ENCODE measurements around the gene UGCG. TPM values are rescaled to one million over a fixed set of nuclear protein-coding genes. Genes with fewer than 3 reads are reported as not detected.
"Not testable (repeated sequence)": the region's sequence is repeated elsewhere in the genome, so short reads cannot be mapped to it uniquely, and the experiment has no call there.

The UGCG gene
- total RNA-seq, 1 donor from 2014 or later = 33.1 TPM

GRCh38 chr9:111900151-111900857 is 3.7 kb downstream of the UGCG start:
- H3K4me3 ChIP-seq = peak overlapping the region in 1 of 2 donors; percentile 99

DNA sequence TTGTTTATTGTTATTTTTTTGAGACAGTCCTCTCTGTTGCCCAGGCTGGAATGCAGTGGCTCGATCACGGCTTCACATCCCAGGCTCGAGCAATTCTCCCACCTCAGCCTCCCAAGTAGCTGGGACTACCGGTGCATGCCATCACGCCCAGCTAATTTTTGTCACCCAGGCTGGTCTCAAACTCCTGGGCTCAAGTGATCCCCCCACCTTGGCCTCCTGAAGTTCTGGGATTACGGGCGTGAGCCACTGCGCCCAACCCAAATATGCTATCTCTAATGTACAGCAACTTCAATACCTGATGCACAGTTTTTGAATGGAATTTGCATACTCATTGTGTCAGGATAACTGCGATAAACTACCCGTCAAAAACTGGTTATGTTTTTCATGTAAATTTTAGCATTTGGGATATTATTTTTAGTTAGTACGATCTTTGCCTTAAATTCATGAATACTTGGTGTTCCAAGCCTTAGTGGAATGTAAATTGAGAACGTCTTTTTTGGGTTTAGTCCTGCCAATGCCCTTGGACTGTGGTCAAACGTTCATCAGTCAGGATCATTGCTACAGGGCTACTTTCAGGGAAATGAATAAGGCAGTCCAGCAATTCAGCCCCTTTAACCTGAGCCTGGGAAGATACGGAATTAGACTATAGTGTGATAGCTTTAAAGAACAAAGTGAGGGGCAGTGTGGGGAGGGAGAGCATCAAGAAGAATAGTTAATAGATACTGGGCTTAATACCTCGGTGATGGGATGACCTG is 4.4 kb downstream of the UGCG start:
- H3K4me3 ChIP-seq = no peak overlapping the region
- no peak for DNase-seq (ENCODE audit: extremely low spot score in 2 of 2)
- peaks cover 68% of the 10 kb centered on the region for H3K4me1 ChIP-seq
- no peak overlapping the region for H3K27ac ChIP-seq
- no peaks in the 10 kb centered on the region for H3K36me3 ChIP-seq
- H3K9me3 ChIP-seq = no peaks in the 10 kb centered on the region
- intact Hi-C loops (cut with DNase I) = no loop called here
- no peaks in the 10 kb centered on the region for H3K27me3 ChIP-seq
- no peak for TF ChIP-seq POLR2AphosphoS5 (IDR thresholded peaks at IDR 0.05; ENCODE audit: insufficient read depth in 1 of 2, low read depth in 1 of 2)
- no peak for TF ChIP-seq CTCF (IDR thresholded peaks at IDR 0.05)
- no peak for TF ChIP-seq POLR2A (IDR thresholded peaks at IDR 0.05)

More at GRCh38 chr9:111900151-111900857, 3.7 kb downstream of the UGCG start:
- Histone ChIP-seq H3K27me3 (no peaks in the 10 kb centered on the region), H3K9me3 (no peaks in the 10 kb centered on the region), H3K4me1 (peaks cover 64% of the 10 kb centered on the region), H3K27ac (no peak overlapping the region), H3K36me3 (no peaks in the 10 kb centered on the region)
- intact Hi-C loops (cut with DNase I) = no loop called here
- no peak for TF ChIP-seq CTCF (IDR thresholded peaks at IDR 0.05)
- TF ChIP-seq POLR2A (IDR thresholded peaks at IDR 0.05) = no peak
- no peak for TF ChIP-seq POLR2AphosphoS5 (IDR thresholded peaks at IDR 0.05; ENCODE audit: insufficient read depth in 1 of 2, low read depth in 1 of 2)
- DNase-seq (ENCODE audit: extremely low spot score in 2 of 2) = no peak

GRCh38 chr9:111902391-111903139 is 6.0 kb downstream of the UGCG start:
- H3K9me3 ChIP-seq = no peaks in the 10 kb centered on the region
- no peak overlapping the region for H3K4me3 ChIP-seq
- H3K27ac ChIP-seq = no peak overlapping the region
- H3K4me1 ChIP-seq = peaks cover 68% of the 10 kb centered on the region
- intact Hi-C loops (cut with DNase I) = no loop called here
- TF ChIP-seq POLR2AphosphoS5 (IDR thresholded peaks at IDR 0.05; ENCODE audit: insufficient read depth in 1 of 2, low read depth in 1 of 2) = no peak
- TF ChIP-seq CTCF (IDR thresholded peaks at IDR 0.05) = no peak
- TF ChIP-seq POLR2A (IDR thresholded peaks at IDR 0.05) = no peak
- no peaks in the 10 kb centered on the region for H3K27me3 ChIP-seq
- H3K36me3 ChIP-seq = no peaks in the 10 kb centered on the region
- no peak for DNase-seq (ENCODE audit: extremely low spot score in 2 of 2)

DNA sequence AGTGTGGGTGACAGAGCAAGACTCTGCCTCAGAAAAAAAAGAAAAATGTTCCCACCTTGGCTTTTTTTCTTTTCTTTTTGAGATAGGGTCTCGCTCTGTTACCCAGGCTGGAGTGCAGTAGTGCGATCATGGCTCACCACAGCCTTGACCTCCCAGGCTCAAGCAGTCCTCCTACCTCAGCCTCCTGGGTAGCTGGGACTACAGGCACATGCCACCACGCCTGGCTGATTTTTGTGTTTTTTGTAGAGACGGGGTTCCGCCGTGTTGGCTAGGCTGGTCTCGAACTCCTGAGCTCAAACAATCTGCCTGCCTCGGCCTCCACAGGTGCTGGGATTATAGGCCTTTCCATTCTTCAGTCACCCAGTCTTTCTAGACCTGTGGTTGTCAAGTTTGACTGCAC is 6.9 kb downstream of the UGCG start:
- intact Hi-C loops (cut with DNase I); H3K9me3 ChIP-seq; H3K27ac ChIP-seq; H3K27me3 ChIP-seq; DNase-seq (ENCODE audit: extremely low spot score in 2 of 2); H3K4me3 ChIP-seq; H3K36me3 ChIP-seq: not testable (repeated sequence)
- H3K4me1 ChIP-seq = peaks cover 71% of the 10 kb centered on the region

- Histone ChIP-seq H3K4me3 (no peak overlapping the region), H3K4me1 (peaks cover 71% of the 10 kb centered on the region), H3K27me3 (no peaks in the 10 kb centered on the region), H3K9me3 (no peaks in the 10 kb centered on the region), H3K36me3 (no peaks in the 10 kb centered on the region), H3K27ac (no peak overlapping the region)
- no peak for TF ChIP-seq CTCF (IDR thresholded peaks at IDR 0.05)
- no peak for TF ChIP-seq POLR2A (IDR thresholded peaks at IDR 0.05)
- TF ChIP-seq POLR2AphosphoS5 (IDR thresholded peaks at IDR 0.05; ENCODE audit: insufficient read depth in 1 of 2, low read depth in 1 of 2) = no peak
- intact Hi-C loops (cut with DNase I) = no loop called here
- DNase-seq (ENCODE audit: extremely low spot score in 2 of 2) = no peak
Measured at GRCh38 chr9:111904026-111904425, 7.4 kb downstream of the UGCG start.
